ENCODE results near the gene ICAM4. TPM values are rescaled to one million over a fixed set of nuclear protein-coding genes. Genes with fewer than 3 reads are reported as not detected.

ICAM4 gene
- total RNA-seq, 2 experiments from 2014 or later, result 0.36 to 0.91 TPM

DNA sequence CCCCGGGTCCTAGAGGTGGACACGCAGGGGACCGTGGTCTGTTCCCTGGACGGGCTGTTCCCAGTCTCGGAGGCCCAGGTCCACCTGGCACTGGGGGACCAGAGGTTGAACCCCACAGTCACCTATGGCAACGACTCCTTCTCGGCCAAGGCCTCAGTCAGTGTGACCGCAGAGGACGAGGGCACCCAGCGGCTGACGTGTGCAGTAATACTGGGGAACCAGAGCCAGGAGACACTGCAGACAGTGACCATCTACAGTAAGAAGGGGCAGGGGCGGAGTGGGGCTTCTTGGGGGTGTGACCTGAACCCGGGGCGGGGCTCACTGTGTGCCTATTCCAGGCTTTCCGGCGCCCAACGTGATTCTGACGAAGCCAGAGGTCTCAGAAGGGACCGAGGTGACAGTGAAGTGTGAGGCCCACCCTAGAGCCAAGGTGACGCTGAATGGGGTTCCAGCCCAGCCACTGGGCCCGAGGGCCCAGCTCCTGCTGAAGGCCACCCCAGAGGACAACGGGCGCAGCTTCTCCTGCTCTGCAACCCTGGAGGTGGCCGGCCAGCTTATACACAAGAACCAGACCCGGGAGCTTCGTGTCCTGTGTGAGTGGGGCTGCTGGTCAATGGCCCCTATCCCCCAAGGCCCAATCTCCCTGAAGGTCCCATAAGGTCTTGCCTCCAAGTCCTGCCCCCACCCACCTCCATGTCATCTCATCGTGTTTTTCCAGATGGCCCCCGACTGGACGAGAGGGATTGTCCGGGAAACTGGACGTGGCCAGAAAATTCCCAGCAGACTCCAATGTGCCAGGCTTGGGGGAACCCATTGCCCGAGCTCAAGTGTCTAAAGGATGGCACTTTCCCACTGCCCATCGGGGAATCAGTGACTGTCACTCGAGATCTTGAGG lies 2.4 kb upstream of the ICAM4 start:
- POLR2A ChIA-PET, result interaction anchor here (6.0 kb wide), 1 partner anchor 13 kb away, joined by 45 read pairs; the partner anchor contains the start of gene ICAM1

DNA sequence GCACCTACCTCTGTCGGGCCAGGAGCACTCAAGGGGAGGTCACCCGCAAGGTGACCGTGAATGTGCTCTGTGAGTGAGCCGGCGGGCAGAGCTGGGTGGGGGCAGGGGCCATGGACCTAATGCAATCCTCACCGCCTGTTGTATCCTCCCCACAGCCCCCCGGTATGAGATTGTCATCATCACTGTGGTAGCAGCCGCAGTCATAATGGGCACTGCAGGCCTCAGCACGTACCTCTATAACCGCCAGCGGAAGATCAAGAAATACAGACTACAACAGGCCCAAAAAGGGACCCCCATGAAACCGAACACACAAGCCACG lies 1.8 kb upstream of the ICAM4 start:
- POLR2A ChIA-PET, result interaction anchor here (6.0 kb wide), 1 partner anchor 14 kb away, joined by 45 read pairs; the partner anchor contains the start of gene ICAM1
- CTCF ChIA-PET, result interaction anchor here (1.6 to 6.2 kb wide), 2 partner anchors 15 to 26 kb away, joined by 5 to 47 read pairs; partner anchors contain the start of gene ICAM1

More for the DNA sequence above, 2.4 kb upstream of the ICAM4 start:
- CTCF ChIA-PET, result interaction anchor here (1.6 to 6.2 kb wide), 3 partner anchors 13 to 25 kb away, joined by 5 to 47 read pairs (median 8); partner anchors contain the start of gene ICAM1

DNA sequence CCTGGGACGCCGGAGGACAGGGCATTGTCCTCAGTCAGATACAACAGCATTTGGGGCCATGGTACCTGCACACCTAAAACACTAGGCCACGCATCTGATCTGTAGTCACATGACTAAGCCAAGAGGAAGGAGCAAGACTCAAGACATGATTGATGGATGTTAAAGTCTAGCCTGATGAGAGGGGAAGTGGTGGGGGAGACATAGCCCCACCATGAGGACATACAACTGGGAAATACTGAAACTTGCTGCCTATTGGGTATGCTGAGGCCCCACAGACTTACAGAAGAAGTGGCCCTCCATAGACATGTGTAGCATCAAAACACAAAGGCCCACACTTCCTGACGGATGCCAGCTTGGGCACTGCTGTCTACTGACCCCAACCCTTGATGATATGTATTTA lies 1.4 kb upstream of the ICAM4 start:
- CTCF ChIA-PET, result interaction anchor here (0.9 to 6.2 kb wide), 3 partner anchors 15 to 131 kb away, joined by 3 to 47 read pairs (median 7); partner anchors contain the start of gene ICAM1
- POLR2A ChIA-PET, result interaction anchor here (6.0 kb wide), 1 partner anchor 14 kb away, joined by 45 read pairs; the partner anchor contains the start of gene ICAM1

DNA sequence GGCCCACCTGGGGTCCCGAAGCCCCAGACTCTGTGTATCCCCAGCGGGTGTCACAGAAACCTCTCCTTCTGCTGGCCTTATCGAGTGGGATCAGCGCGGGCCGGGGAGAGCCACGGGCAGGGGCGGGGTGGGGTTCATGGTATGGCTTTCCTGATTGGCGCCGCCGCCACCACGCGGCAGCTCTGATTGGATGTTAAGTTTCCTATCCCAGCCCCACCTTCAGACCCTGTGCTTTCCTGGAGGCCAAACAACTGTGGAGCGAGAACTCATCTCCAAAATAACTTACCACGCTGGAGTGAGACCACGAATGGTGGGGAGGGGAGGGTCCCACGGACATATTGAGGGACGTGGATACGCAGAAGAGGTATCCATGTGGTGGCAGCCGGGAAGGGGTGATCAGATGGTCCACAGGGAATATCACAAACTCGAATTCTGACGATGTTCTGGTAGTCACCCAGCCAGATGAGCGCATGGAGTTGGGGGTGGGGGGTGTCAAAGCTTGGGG lies 2.0 kb downstream of the ICAM4 start:
- ChIA-PET CTCF (interaction anchor here (0.6 to 6.2 kb wide), 9 partner anchors 8 to 102 kb away, joined by 3 to 47 read pairs (median 4); partner anchors contain the start of gene ICAM1), POLR2A (interaction anchor here (1.0 to 6.0 kb wide), 3 partner anchors 9 to 92 kb away, joined by 4 to 45 read pairs (median 12); partner anchors contain the start of genes ICAM1 and TYK2)

DNA sequence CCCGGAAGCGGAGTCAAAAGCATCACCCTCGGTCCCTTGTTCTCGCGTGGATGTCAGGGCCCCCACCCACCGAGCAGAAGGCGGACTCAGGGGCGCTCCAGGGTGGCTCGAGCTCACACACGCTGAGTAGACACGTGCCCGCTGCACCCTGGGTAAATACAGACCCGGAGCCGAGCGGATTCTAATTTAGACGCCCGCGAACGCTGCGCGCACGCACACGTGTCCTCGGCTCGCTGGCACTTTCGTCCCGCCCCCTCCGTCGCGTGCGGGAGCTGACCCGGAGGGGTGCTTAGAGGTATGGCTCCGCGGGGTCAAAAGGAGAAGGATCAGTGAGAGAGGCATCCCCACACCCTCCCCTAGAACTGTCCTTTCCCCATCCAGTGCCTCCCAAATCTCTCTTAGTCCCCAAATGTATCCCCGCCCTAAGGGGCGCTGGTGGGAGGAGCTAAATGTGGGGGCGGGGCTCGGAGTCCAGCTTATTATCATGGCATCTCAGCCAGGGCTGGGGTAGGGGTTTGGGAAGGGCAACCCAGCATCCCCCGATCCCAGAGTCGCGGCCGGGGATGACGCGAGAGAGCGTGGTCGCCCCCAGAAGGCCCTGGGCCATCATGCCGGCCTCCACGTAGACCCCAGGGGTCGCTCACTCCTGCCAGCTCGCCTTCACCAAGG lies 2.5 kb downstream of the ICAM4 start:
- CTCF ChIA-PET, result interaction anchor here (0.6 to 6.2 kb wide), 12 partner anchors 9 to 114 kb away, joined by 3 to 47 read pairs (median 4); partner anchors contain the start of gene ICAM1
- POLR2A ChIA-PET, result interaction anchor here (0.6 to 6.0 kb wide), 4 partner anchors 9 to 91 kb away, joined by 4 to 45 read pairs (median 8); partner anchors contain the start of genes ICAM1 and TYK2

DNA sequence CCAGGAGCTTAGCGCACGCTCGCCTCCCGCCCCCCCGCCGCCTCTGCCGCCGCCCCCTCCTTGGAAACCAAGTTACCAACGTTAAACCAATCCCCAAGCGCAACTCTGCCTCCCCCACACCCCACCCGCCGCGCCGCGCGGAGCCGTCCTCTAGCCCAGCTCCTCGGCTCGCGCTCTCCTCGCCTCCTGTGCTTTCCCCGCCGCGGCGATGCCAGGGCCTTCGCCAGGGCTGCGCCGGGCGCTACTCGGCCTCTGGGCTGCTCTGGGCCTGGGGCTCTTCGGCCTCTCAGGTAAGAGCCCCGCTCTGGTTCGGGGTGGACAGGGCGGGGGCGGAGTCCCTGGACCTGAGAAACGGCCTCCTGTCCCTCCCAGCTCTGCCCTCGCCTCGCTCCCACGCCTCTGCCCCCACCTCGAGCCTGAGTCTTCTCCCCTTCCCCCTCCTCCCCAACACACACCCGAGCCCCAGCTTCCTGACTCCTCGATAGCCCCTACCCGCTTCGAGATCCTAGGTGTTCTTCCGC lies 3.1 kb downstream of the ICAM4 start, which contains the start of gene ICAM5:
ICAM5 (plus strand) TSS at position 117 of the 521 bp plus-strand sequence; CDS start at position 209, 92 bp downstream.
- ChIA-PET POLR2A (interaction anchor here (0.6 to 6.0 kb wide), 4 partner anchors 10 to 91 kb away, joined by 4 to 45 read pairs (median 8); partner anchors contain the start of genes ICAM1 and TYK2), CTCF (interaction anchor here (0.6 to 6.2 kb wide), 9 partner anchors 16 to 114 kb away, joined by 3 to 47 read pairs (median 4); partner anchors contain the start of gene ICAM1)

DNA sequence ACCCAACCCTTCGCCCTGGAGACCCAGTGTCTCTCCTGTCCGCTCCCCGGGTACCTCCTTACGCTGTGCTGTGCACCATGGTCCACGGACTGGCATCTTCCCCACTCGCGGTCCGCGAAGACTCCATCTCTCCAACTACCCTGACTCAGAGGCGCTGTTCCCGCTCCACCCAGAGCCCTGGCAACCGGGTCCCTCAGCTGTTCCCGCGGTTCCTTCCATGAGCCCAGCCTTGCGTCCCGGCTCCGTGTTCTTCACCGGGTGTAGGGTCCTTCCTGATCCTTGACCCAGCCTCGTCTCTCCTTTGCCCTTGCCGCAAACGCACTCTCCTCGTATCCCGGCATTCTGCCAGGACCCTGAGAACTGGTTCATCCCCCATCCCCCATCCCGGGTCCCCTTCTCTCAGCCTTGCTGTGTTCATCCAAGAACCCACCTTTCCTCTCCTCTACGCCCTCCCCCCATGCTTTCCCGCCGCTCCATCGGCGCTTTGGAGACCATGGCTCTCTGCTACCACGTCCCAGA lies 3.7 kb downstream of the ICAM4 start:
- ChIA-PET POLR2A (interaction anchor here (2.1 kb wide), 1 partner anchor 20 kb away, joined by 12 read pairs; the partner anchor contains the start of gene ICAM1), CTCF (interaction anchor here (0.6 to 6.2 kb wide), 5 partner anchors 20 to 100 kb away, joined by 3 to 47 read pairs (median 4); partner anchors contain the start of gene ICAM1)

DNA sequence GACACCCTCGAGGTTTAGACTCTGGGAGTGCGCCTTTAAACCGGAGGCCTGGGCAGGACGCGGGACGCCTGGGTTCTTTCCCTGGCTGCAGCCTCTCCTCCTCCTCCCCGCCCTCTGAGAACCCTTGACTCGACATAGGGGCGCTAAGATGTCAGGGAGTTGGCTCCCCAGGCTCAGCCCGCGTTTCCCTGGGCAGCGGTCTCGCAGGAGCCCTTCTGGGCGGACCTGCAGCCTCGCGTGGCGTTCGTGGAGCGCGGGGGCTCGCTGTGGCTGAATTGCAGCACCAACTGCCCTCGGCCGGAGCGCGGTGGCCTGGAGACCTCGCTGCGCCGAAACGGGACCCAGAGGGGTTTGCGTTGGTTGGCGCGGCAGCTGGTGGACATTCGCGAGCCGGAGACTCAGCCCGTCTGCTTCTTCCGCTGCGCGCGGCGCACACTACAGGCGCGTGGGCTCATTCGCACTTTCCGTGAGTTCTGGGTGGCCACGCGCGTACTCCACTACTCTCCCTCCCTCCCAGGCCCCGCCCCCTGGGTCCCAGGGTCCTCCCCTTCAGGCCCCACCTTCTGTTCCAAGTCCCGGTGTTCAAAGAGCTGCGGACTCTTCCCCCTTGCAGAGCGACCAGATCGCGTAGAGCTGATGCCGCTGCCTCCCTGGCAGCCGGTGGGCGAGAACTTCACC lies 4.3 kb downstream of the ICAM4 start:
- CTCF ChIA-PET, result interaction anchor here (0.8 to 6.2 kb wide), 7 partner anchors 11 to 100 kb away, joined by 3 to 47 read pairs (median 4); partner anchors contain the start of gene ICAM1
- POLR2A ChIA-PET, result interaction anchor here (0.5 to 2.1 kb wide), 3 partner anchors 11 to 122 kb away, joined by 3 to 12 read pairs (median 7); partner anchors contain the start of gene ICAM1

DNA sequence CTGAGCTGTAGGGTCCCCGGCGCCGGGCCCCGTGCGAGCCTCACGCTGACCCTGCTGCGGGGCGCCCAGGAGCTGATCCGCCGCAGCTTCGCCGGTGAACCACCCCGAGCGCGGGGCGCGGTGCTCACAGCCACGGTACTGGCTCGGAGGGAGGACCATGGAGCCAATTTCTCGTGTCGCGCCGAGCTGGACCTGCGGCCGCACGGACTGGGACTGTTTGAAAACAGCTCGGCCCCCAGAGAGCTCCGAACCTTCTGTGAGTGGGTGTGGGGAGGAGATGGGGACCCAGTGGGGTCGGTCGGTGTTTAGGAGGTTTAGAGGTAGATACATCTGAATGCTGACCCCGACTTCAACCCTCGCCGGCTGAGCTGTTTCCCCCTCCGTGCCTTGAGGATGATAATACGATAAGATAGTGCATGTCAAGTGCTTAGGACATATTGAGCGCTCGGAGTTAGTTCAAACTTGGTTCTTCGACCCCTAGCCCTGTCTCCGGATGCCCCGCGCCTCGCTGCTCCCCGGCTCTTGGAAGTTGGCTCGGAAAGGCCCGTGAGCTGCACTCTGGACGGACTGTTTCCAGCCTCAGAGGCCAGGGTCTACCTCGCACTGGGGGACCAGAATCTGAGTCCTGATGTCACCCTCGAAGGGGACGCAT lies 4.9 kb downstream of the ICAM4 start:
- POLR2A ChIA-PET, result interaction anchor here (0.5 to 2.1 kb wide), 3 partner anchors 12 to 121 kb away, joined by 3 to 12 read pairs (median 7); partner anchors contain the start of gene ICAM1
- CTCF ChIA-PET, result interaction anchor here (0.8 to 1.7 kb wide), 6 partner anchors 12 to 99 kb away, joined by 3 to 8 read pairs (median 4); partner anchors contain the start of gene ICAM1

DNA sequence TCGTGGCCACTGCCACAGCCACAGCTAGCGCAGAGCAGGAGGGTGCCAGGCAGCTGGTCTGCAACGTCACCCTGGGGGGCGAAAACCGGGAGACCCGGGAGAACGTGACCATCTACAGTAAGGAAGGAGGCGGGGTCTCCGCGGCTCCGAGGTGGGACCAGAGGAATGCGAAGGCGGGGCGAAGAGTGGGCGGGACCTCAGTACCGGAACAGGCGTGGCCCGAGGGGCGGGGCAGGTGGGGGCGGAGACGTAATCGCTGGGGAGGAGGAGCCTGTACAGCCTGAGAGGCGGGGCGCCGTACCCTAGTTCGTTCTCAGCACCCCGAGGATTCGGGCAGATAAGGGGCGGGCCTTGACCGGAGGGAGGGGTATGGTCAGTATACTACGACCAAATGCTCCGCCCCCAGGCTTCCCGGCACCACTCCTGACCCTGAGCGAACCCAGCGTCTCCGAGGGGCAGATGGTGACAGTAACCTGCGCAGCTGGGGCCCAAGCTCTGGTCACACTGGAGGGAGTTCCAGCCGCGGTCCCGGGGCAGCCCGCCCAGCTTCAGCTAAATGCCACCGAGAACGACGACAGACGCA lies 5.5 kb downstream of the ICAM4 start:
- ChIA-PET POLR2A (interaction anchor here (0.5 to 2.1 kb wide), 3 partner anchors 12 to 98 kb away, joined by 6 to 12 read pairs (median 7); partner anchors contain the start of gene ICAM1), CTCF (interaction anchor here (1.3 to 1.7 kb wide), 3 partner anchors 23 to 98 kb away, joined by 3 to 8 read pairs (median 4); no protein-coding TSS in a partner anchor)

DNA sequence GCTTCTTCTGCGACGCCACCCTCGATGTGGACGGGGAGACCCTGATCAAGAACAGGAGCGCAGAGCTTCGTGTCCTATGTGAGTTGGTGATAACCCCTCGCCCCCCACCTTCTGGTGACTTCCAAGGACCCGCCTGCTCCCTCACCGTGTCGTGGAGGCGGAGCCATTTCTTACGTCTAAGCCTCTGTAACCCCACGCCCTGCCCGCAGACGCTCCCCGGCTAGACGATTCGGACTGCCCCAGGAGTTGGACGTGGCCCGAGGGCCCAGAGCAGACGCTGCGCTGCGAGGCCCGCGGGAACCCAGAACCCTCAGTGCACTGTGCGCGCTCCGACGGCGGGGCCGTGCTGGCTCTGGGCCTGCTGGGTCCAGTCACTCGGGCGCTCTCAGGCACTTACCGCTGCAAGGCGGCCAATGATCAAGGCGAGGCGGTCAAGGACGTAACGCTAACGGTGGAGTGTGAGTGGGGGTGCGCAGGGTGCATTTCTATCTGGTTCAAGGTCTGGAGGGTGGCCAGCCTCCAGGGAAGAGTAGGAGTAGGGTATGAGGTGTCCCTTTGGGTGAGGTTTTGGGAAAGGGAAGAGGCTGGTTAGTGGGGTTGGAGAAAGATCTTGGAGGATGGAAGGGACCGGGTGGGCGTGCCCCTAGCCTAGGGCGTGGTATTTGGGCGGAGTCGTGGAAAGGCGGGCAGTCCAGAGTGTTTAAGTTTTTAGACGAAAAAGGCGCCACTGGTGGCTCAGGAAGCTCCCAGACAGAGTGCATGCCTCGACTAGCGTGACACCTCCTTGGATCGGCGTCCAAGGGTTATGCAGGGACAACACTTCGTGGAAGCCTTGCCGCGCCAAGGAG lies 6.3 kb downstream of the ICAM4 start:
- CTCF ChIA-PET, result interaction anchor here (1.7 kb wide), 1 partner anchor 24 kb away, joined by 8 read pairs; no protein-coding TSS in a partner anchor
- POLR2A ChIA-PET, result interaction anchor here (0.5 to 2.1 kb wide), 2 partner anchors 22 to 97 kb away, joined by 6 to 12 read pairs; partner anchors contain the start of gene ICAM1

DNA sequence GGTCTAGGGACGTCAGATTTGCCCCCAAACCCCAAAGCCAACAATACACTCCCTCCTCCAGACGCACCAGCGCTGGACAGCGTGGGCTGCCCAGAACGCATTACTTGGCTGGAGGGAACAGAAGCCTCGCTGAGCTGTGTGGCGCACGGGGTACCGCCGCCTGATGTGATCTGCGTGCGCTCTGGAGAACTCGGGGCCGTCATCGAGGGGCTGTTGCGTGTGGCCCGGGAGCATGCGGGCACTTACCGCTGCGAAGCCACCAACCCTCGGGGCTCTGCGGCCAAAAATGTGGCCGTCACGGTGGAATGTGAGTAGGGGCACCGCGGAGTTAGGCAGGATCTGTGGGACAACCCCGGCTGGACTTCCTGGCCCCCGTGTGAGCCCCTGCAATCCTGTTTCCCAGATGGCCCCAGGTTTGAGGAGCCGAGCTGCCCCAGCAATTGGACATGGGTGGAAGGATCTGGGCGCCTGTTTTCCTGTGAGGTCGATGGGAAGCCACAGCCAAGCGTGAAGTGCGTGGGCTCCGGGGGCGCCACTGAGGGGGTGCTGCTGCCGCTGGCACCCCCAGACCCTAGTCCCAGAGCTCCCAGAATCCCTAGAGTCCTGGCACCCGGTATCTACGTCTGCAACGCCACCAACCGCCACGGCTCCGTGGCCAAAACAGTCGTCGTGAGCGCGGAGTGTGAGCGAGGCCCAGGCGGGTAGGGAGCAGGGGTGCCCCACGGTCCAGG lies 7.0 kb downstream of the ICAM4 start:
- CTCF ChIA-PET, result no interaction called here
- POLR2A ChIA-PET, result no interaction called here

DNA sequence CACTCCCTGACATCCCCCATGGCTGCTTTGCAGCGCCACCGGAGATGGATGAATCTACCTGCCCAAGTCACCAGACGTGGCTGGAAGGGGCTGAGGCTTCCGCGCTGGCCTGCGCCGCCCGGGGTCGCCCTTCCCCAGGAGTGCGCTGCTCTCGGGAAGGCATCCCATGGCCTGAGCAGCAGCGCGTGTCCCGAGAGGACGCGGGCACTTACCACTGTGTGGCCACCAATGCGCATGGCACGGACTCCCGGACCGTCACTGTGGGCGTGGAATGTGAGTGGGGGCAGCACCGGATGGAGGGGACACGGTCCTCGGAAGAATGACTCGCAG lies 7.6 kb downstream of the ICAM4 start:
- ChIA-PET POLR2A (no interaction called here), CTCF (no interaction called here)

DNA sequence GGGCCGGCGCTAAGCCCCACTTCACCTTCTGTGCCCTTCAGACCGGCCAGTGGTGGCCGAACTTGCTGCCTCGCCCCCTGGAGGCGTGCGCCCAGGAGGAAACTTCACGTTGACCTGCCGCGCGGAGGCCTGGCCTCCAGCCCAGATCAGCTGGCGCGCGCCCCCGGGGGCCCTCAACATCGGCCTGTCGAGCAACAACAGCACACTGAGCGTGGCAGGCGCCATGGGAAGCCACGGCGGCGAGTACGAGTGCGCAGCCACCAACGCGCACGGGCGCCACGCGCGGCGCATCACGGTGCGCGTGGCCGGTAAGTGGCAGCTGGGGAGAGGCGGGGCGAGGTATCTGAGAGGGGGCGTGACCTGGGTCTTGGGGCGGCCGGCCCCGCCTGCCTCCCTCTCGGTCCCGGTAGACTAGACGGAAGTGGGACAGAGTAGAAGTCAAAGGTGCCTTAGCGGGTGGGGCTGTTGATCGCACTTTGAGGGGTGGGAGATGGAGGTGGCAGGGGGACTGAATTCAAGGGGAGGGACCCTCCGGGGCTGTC lies 8.6 kb downstream of the ICAM4 start:
- POLR2A ChIA-PET, result no interaction called here

More for the DNA sequence above, 8.6 kb downstream of the ICAM4 start:
- CTCF ChIA-PET, result interaction anchor here (0.6 to 1.0 kb wide), 5 partner anchors 11 to 209 kb away, joined by 3 to 5 read pairs (median 4); partner anchors contain the start of gene TYK2
